SK-N-SH (cell line): ENCODE results near the gene RAB1A. TPM values are rescaled to one million over a fixed set of nuclear protein-coding genes. Genes with fewer than 3 reads are reported as not detected.

Experiments
- CTCF ChIA-PET: fragments of 300-600, 350-600 bp; formaldehyde crosslinking; extraction: SDS; loops from one replicate; lab custom pipeline; 2021; lab: Yijun Ruan, JAX
- POLR2A ChIA-PET: fragments of 350-600 bp; sonication (Branson Sonifier 250); formaldehyde crosslinking; extraction: SDS; loops from one replicate; lab custom pipeline; 2020; ENCODE audit warnings: antibody characterized with exemption, inconsistent platforms; lab: Yijun Ruan, JAX
- DNase-seq: peaks from one replicate; pipeline ENCODE4 v3.0.0; 2012
- H2AFZ ChIP-seq: fragments of 200-600 bp; sonication (generic); 2 replicates; pipeline ENCODE4 v1.8.1; 2016; ENCODE audit warnings: antibody characterized with exemption, mild to moderate bottlenecking, low read depth
- H3F3A ChIP-seq: fragments of 200-600 bp; sonication (generic); replicated peaks from 2 replicates; pipeline ENCODE3; 2016; ENCODE audit warnings: antibody characterized with exemption, mild to moderate bottlenecking; ENCODE audit not compliant: insufficient read depth
- H3K27ac ChIP-seq, 2 experiments: fragments of 200-500 bp in 1 of 2; fragments of 200-600 bp in 1 of 2; sonication (Bioruptor generic) in 1 of 2; sonication (generic), shearing (Covaris generic) in 1 of 2; 2 replicates each; pipeline versions ENCODE4 v1.5.1 to v1.6.1; 2014 to 2016; ENCODE audit warnings: low read depth in 2 of 2, inconsistent platforms in 1 of 2, low read length in 1 of 2, mild to moderate bottlenecking in 1 of 2, mixed read lengths in 1 of 2
- H3K27me3 ChIP-seq: fragments of 200-600 bp; sonication (generic), shearing (Covaris generic); 2 replicates; pipeline ENCODE4 v1.6.1; 2016; ENCODE audit warnings: mixed run types; ENCODE audit not compliant: insufficient read depth
- H3K36me3 ChIP-seq, 2 experiments: fragments of 200-500 bp in 1 of 2; fragments of 200-600 bp in 1 of 2; sonication (Bioruptor generic) in 1 of 2; sonication (generic) in 1 of 2; replicated peaks in 1 of 2; 2 replicates each; pipeline versions ENCODE3 to v1.5.1; 2014 to 2016; ENCODE audit warnings: low read length in 1 of 2, mild to moderate bottlenecking in 1 of 2; ENCODE audit not compliant: insufficient read depth in 2 of 2, control insufficient read depth in 1 of 2
- H3K4me1 ChIP-seq, 2 experiments: fragments of 200-500 bp in 1 of 2; fragments of 200-600 bp in 1 of 2; sonication (Bioruptor generic) in 1 of 2; sonication (generic), shearing (Covaris generic) in 1 of 2; 2 replicates each; pipeline versions ENCODE4 v1.5.1 to v1.6.1; 2014 to 2016; ENCODE audit warnings: low read depth in 1 of 2, low read length in 1 of 2, mixed run types in 1 of 2; ENCODE audit not compliant: insufficient read depth in 2 of 2, control insufficient read depth in 1 of 2
- H3K4me2 ChIP-seq: fragments of 200-600 bp; sonication (generic), shearing (Covaris generic); 2 replicates; pipeline ENCODE4 v1.6.1; 2017; ENCODE audit warnings: mixed run types
- H3K4me3 ChIP-seq, 2 experiments: fragments of 200-500 bp in 1 of 2; fragments of 200-600 bp in 1 of 2; sonication (Bioruptor generic) in 1 of 2; sonication (generic), shearing (Covaris generic) in 1 of 2; 2 replicates each; pipeline versions ENCODE4 v1.5.1 to v1.8.1; 2014 to 2016; ENCODE audit warnings: low read depth in 2 of 2, inconsistent platforms in 1 of 2, low read length in 1 of 2, mild to moderate bottlenecking in 1 of 2, mixed read lengths in 1 of 2, moderate library complexity in 1 of 2
- H3K79me2 ChIP-seq: fragments of 200-600 bp; sonication (generic); 2 replicates; pipeline ENCODE4 v1.8.1; 2017; ENCODE audit warnings: mild to moderate bottlenecking; ENCODE audit not compliant: insufficient read depth
- H3K9ac ChIP-seq: fragments of 200-600 bp; sonication (generic); 2 replicates; pipeline ENCODE4 v1.6.1; 2017; ENCODE audit warnings: mixed run types
- H3K9me2 ChIP-seq: fragments of 200-600 bp; sonication (generic); 2 replicates; pipeline ENCODE4 v1.6.1; 2017; ENCODE audit warnings: mixed run types
- H3K9me3 ChIP-seq: fragments of 200-600 bp; sonication (generic); 2 replicates; pipeline ENCODE4 v1.6.1; 2017; ENCODE audit warnings: mixed run types, mild to moderate bottlenecking, moderate library complexity
- H4K20me1 ChIP-seq: fragments of 200-600 bp; sonication (generic); 2 replicates; pipeline ENCODE4 v1.6.1; 2017; ENCODE audit warnings: mild to moderate bottlenecking, mixed run types; ENCODE audit not compliant: insufficient read depth
- EP300 ChIP-seq, 2 experiments: IDR thresholded peaks; 2 replicates each; pipeline versions ENCODE4 v1.4.0 to v1.6.1; 2012; ENCODE audit warnings: borderline replicate concordance in 1 of 2, low read depth in 1 of 2, low read length in 1 of 2
- EZH2phosphoT487 ChIP-seq: fragments of 200-600 bp; sonication (generic); IDR thresholded peaks from 2 replicates; pipeline ENCODE4 v1.6.1; 2017; ENCODE audit warnings: low read depth, mixed run types, mild to moderate bottlenecking, antibody characterized with exemption, moderate library complexity, borderline replicate concordance
- FOSL2 ChIP-seq: IDR thresholded peaks from 2 replicates; pipeline ENCODE4 v1.4.0; 2012; ENCODE audit warnings: low read depth, mild to moderate bottlenecking, moderate library complexity, borderline replicate concordance
- FOXJ3 ChIP-seq: sonication (generic); formaldehyde crosslinking; IDR thresholded peaks from 2 replicates; pipeline ENCODE4 v1.5.1; 2020; ENCODE audit warnings: mild to moderate bottlenecking, missing genetic modification reagents
- GATA2 ChIP-seq: sonication (generic); formaldehyde crosslinking; IDR thresholded peaks from 2 replicates; pipeline ENCODE4 v1.5.0; 2020; ENCODE audit warnings: mild to moderate bottlenecking, missing genetic modification reagents
- MEF2A ChIP-seq: IDR thresholded peaks from 2 replicates; pipeline ENCODE4 v1.4.0; 2012; ENCODE audit warnings: low read depth, borderline replicate concordance
- NFIC ChIP-seq: IDR thresholded peaks from 2 replicates; pipeline ENCODE4 v1.4.0; 2012; ENCODE audit warnings: borderline replicate concordance
- NRF1 ChIP-seq: IDR thresholded peaks from 2 replicates; pipeline ENCODE4 v1.6.1; 2012; ENCODE audit warnings: low read depth, mild to moderate bottlenecking, low read length
- POLR2AphosphoS5 ChIP-seq: IDR thresholded peaks from 2 replicates; pipeline ENCODE4 v1.6.1; 2012; ENCODE audit warnings: low read depth, low read length
- RAD21 ChIP-seq: IDR thresholded peaks from 2 replicates; pipeline ENCODE4 v1.6.1; 2012; ENCODE audit warnings: mild to moderate bottlenecking, low read length
- RCOR1 ChIP-seq: fragments of 150-350 bp; IDR thresholded peaks from 2 replicates; pipeline ENCODE4 v1.6.1; 2017; ENCODE audit warnings: antibody characterized with exemption, low read length
- REST ChIP-seq: IDR thresholded peaks from 2 replicates; pipeline ENCODE4 v1.6.1; 2012; ENCODE audit warnings: mild to moderate bottlenecking, low read depth, low read length, moderate library complexity
- RFX5 ChIP-seq: IDR thresholded peaks from 2 replicates; pipeline ENCODE4 v1.6.1; 2012; ENCODE audit warnings: mild to moderate bottlenecking, improper control_type of control experiment, low read length
- RXRA ChIP-seq: IDR thresholded peaks from 2 replicates; pipeline ENCODE4 v1.4.0; 2012; ENCODE audit warnings: low read depth, mild to moderate bottlenecking, borderline replicate concordance
- SIN3A ChIP-seq: IDR thresholded peaks from 2 replicates; pipeline ENCODE4 v1.6.1; 2012; ENCODE audit warnings: low read depth, mild to moderate bottlenecking, low read length, moderate library complexity, borderline replicate concordance
- TEAD4 ChIP-seq: IDR thresholded peaks from 2 replicates; pipeline ENCODE4 v1.4.0; 2012; ENCODE audit warnings: mild to moderate bottlenecking, borderline replicate concordance; ENCODE audit not compliant: insufficient read depth
- USF1 ChIP-seq: IDR thresholded peaks from 2 replicates; pipeline ENCODE4 v1.4.0; 2012; ENCODE audit warnings: low read depth, borderline replicate concordance
- YY1 ChIP-seq: IDR thresholded peaks from 2 replicates; pipeline ENCODE4 v1.4.0; 2012; ENCODE audit warnings: low read depth, mild to moderate bottlenecking
- WGBS: methylation state at CpG from one replicate; pipeline ENCODE4 v1.1.6; 2017; ENCODE audit warnings: low lambda C conversion rate; 5-methylcytosine and 5-hydroxymethylcytosine counted together
- polyA plus RNA-seq, 3 experiments: library from polyadenylated mRNA; depleted of rRNA; stranded (reverse); fragments of >200 nt; gene quantifications; 2 replicates each; pipeline ENCODE4 v1.2.3, GENCODE V29; 2012

The RAB1A gene
- polyA plus RNA-seq, 1 of the 3 experiments (the other 2 are of a cell fraction), result 113 TPM

GRCh38 chr2:65146078-65146477, 16.2 kb upstream of the RAB1A start:
- CTCF ChIA-PET, result interaction anchor here (0.8 to 1.4 kb wide), 4 partner anchors 9 to 228 kb away, joined by 3 to 4 read pairs (median 3); no protein-coding TSS in a partner anchor

GRCh38 chr2:65144571-65144970, 14.7 kb upstream of the RAB1A start:
- WGBS, result 67% methylated on average over 1 of the region's 2 CpGs
- Histone ChIP-seq H4K20me1 (no peaks in the 10 kb centered on the region), H3K9me3 (no peaks in the 10 kb centered on the region), H3K79me2 (no peaks in the 10 kb centered on the region), H3K4me2 (no peak overlapping the region), H3K9ac (no peak overlapping the region), H3K36me3 (no peaks in the 10 kb centered on the region), H3K9me2 (no peaks in the 10 kb centered on the region), H3K4me3 (no peak overlapping the region), H3K27me3 (no peaks in the 10 kb centered on the region), H2AFZ (no peak overlapping the region), H3F3A (no peaks in the 10 kb centered on the region), H3K4me1 (no peaks in the 10 kb centered on the region), H3K27ac (no peak overlapping the region)
- CTCF ChIA-PET, result interaction anchor here (1.2 kb wide), 1 partner anchor 227 kb away, joined by 3 read pairs; no protein-coding TSS in a partner anchor
- no peak for DNase-seq
- POLR2A ChIA-PET, result no interaction called here
- TF ChIP-seq MEF2A, result no peak
- no peak for TF ChIP-seq NRF1
- no peak for TF ChIP-seq RAD21
- no peak for TF ChIP-seq RFX5
- TF ChIP-seq FOSL2, result no peak
- TF ChIP-seq YY1, result no peak
- no peak for TF ChIP-seq SIN3A
- TF ChIP-seq FOXJ3 (CRISPR knock-in tag), result no peak
- no peak for TF ChIP-seq NFIC
- TF ChIP-seq TEAD4, result no peak
- TF ChIP-seq RCOR1, result no peak
- no peak for TF ChIP-seq EP300 (IDR thresholded peaks at IDR 0.05; ENCODE audit: borderline replicate concordance in 1 of 2, low read depth in 1 of 2, low read length in 1 of 2)

More at GRCh38 chr2:65146078-65146477, 16.2 kb upstream of the RAB1A start:
- TF ChIP-seq NFIC (no peak), EZH2phosphoT487 (no peak), FOSL2 (no peak), USF1 (no peak), RXRA (no peak), REST (no peak), GATA2 (CRISPR knock-in tag) (no peak), EP300 (IDR thresholded peaks at IDR 0.05; ENCODE audit: borderline replicate concordance in 1 of 2, low read depth in 1 of 2, low read length in 1 of 2) (no peak), RAD21 (no peak), TEAD4 (no peak), POLR2AphosphoS5 (no peak)
- 64% methylated on average over 3 of the region's 3 CpGs for WGBS
- H3F3A ChIP-seq, result no peaks in the 10 kb centered on the region
- H3K36me3 ChIP-seq, result no peaks in the 10 kb centered on the region
- H3K4me3 ChIP-seq, result no peak overlapping the region
- no peak overlapping the region for H3K4me2 ChIP-seq
- DNase-seq, result no peak
- no peaks in the 10 kb centered on the region for H4K20me1 ChIP-seq
- no peaks in the 10 kb centered on the region for H3K9me3 ChIP-seq
- no peaks in the 10 kb centered on the region for H3K4me1 ChIP-seq
- no peaks in the 10 kb centered on the region for H3K79me2 ChIP-seq
- H2AFZ ChIP-seq, result no peak overlapping the region
- H3K27me3 ChIP-seq, result no peaks in the 10 kb centered on the region
- no peaks in the 10 kb centered on the region for H3K9me2 ChIP-seq
- no peak overlapping the region for H3K27ac ChIP-seq
- no peak overlapping the region for H3K9ac ChIP-seq
- POLR2A ChIA-PET, result no interaction called here
